C4-2B (cell line): ENCODE results near the gene WDR37.

Source experiments
- ZFX ChIP-seq: fragments of 450-650 bp; IDR thresholded peaks from 2 replicates; pipeline ENCODE4 v1.6.1; 2017
- TF ChIP-seq, protein P1 (sequence below): fragments of 450-650 bp; conservative IDR thresholded peaks from 2 replicates; pipeline ENCODE4 v1.5.1; 2017; ENCODE audit warnings: mild to moderate bottlenecking

DNA sequence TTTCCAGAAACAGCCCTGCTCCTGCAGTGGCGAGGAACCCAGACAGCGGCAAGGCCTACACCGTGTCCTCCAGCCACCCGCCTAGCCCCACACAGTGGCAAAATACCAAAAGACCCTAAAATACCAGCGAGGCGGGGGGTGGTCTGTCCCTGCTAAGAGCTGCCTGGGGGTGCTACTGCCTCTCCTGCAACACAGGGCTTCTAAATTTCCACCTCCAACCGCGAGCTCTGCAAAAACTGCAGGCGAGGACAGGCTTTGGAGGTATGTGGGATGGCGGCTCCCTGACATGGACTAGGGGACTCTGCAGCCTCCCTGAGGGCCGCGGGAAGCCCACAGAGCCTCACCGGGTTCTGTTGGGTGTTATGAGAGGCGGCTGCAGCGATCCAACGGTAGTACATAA is 122.3 kb downstream of the WDR37 start:
- TF ChIP-seq, protein P1, sequence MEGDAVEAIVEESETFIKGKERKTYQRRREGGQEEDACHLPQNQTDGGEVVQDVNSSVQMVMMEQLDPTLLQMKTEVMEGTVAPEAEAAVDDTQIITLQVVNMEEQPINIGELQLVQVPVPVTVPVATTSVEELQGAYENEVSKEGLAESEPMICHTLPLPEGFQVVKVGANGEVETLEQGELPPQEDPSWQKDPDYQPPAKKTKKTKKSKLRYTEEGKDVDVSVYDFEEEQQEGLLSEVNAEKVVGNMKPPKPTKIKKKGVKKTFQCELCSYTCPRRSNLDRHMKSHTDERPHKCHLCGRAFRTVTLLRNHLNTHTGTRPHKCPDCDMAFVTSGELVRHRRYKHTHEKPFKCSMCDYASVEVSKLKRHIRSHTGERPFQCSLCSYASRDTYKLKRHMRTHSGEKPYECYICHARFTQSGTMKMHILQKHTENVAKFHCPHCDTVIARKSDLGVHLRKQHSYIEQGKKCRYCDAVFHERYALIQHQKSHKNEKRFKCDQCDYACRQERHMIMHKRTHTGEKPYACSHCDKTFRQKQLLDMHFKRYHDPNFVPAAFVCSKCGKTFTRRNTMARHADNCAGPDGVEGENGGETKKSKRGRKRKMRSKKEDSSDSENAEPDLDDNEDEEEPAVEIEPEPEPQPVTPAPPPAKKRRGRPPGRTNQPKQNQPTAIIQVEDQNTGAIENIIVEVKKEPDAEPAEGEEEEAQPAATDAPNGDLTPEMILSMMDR = no peak
- TF ChIP-seq ZFX = no peak
